H1 (cell line): Measurements from ENCODE around the gene CACNA1F. TPM values are rescaled to one million over a fixed set of nuclear protein-coding genes. Genes with fewer than 3 reads are reported as not detected.
A peak's percentile ranks its signal among the peaks of the same experiment; 100 is the strongest.

Experiments used
- CTCF ChIA-PET: fragments of 300-600 bp; sonication (Branson Sonifier 250); formaldehyde crosslinking; loops from one replicate; lab custom pipeline; 2021; ENCODE audit not compliant: partially characterized antibody; lab: Charles Lee
- POLR2A ChIA-PET: fragments of 300-600 bp; sonication (Branson Sonifier 250); formaldehyde crosslinking; loops from one replicate; lab custom pipeline; 2021; ENCODE audit warnings: inconsistent platforms; ENCODE audit not compliant: partially characterized antibody; lab: Charles Lee
- DNase-seq, 2 experiments: peaks; one replicate each; pipeline versions ENCODE4 v3.0.0 to v3.0.0-alpha.2; 2010 to 2022; ENCODE audit warnings: low spot score in 2 of 2, low read depth in 1 of 2, mixed read lengths in 1 of 2
- FAIRE-seq: peaks from 2 replicates; lab custom pipeline; 2011; peaks lifted over from hg19 to GRCh38; lab: Jason Lieb, UNC
- H2AFZ ChIP-seq: 2 replicates; pipeline ENCODE4 v1.8.1; 2012; ENCODE audit warnings: low read length, inconsistent platforms
- H2AK5ac ChIP-seq: 2 replicates; pipeline ENCODE4 v1.6.1; 2013; ENCODE audit warnings: low read depth, low read length
- H2BK120ac ChIP-seq: replicated peaks from 2 replicates; pipeline ENCODE3; 2013; ENCODE audit warnings: low read depth, low read length, inconsistent platforms
- H2BK12ac ChIP-seq: 2 replicates; pipeline ENCODE4 v1.6.1; 2013; ENCODE audit warnings: low read depth, low read length
- H2BK15ac ChIP-seq: 2 replicates; pipeline ENCODE4 v1.6.1; 2013; ENCODE audit warnings: low read length
- H2BK20ac ChIP-seq: 2 replicates; pipeline ENCODE4 v1.6.1; 2013; ENCODE audit warnings: low read length
- H2BK5ac ChIP-seq: 2 replicates; pipeline ENCODE4 v1.6.1; 2013; ENCODE audit warnings: low read depth, low read length
- H3K14ac ChIP-seq: 2 replicates; pipeline ENCODE4 v1.6.1; 2013; ENCODE audit warnings: inconsistent platforms; ENCODE audit not compliant: insufficient read length
- H3K18ac ChIP-seq: 2 replicates; pipeline ENCODE4 v1.6.1; 2013; ENCODE audit warnings: low read length; ENCODE audit errors: extremely low read depth
- H3K23ac ChIP-seq: 2 replicates; pipeline ENCODE4 v1.6.1; 2013; ENCODE audit warnings: inconsistent platforms; ENCODE audit not compliant: insufficient read length
- H3K23me2 ChIP-seq: 2 replicates; pipeline ENCODE4 v1.6.1; 2013; ENCODE audit warnings: low read depth, low read length
- H3K27ac ChIP-seq: 2 replicates; pipeline ENCODE4 v1.6.1; 2011; ENCODE audit warnings: low read depth, low read length, inconsistent platforms
- H3K27me3 ChIP-seq, 4 experiments: replicated peaks in 1 of 4; 1 replicate in 1 of 4; 2 replicates in 3 of 4; pipeline versions ENCODE4 v1.6.1 to v1.8.1; 2011 to 2013; ENCODE audit warnings: low read length in 3 of 4, mild to moderate bottlenecking in 3 of 4, inconsistent platforms in 2 of 4, mixed read lengths in 2 of 4, moderate library complexity in 1 of 4; ENCODE audit not compliant: control insufficient read depth in 3 of 4, insufficient read depth in 3 of 4; ENCODE audit errors: extremely low read depth in 1 of 4
- H3K36me3 ChIP-seq, 4 experiments: 2 replicates each; pipeline versions ENCODE4 v1.6.1 to v1.8.1; 2011 to 2013; ENCODE audit warnings: mild to moderate bottlenecking in 4 of 4, low read length in 3 of 4, moderate library complexity in 2 of 4, control low read depth in 1 of 4, inconsistent platforms in 1 of 4; ENCODE audit not compliant: insufficient read depth in 4 of 4, control insufficient read depth in 2 of 4
- H3K4ac ChIP-seq: replicated peaks from 2 replicates; pipeline ENCODE3; 2013; ENCODE audit warnings: low read length, low read depth, mixed read lengths, inconsistent platforms; ENCODE audit not compliant: insufficient read length
- H3K4me1 ChIP-seq, 4 experiments: replicated peaks in 1 of 4; 1 replicate in 1 of 4; 2 replicates in 3 of 4; pipeline versions ENCODE4 v1.6.1 to v1.8.1; 2011 to 2013; ENCODE audit warnings: low read length in 3 of 4, inconsistent platforms in 2 of 4, mixed read lengths in 1 of 4; ENCODE audit not compliant: insufficient read depth in 4 of 4, control insufficient read depth in 3 of 4
- H3K4me2 ChIP-seq, 2 experiments: 2 replicates each; pipeline versions ENCODE4 v1.6.1 to v1.8.1; 2011 to 2013; ENCODE audit warnings: low read depth in 2 of 2, low read length in 2 of 2, control low read depth in 1 of 2, inconsistent platforms in 1 of 2, mild to moderate bottlenecking in 1 of 2; ENCODE audit not compliant: insufficient read depth in 1 of 2
- H3K4me3 ChIP-seq, 4 experiments: fragments of 200-600, 300-600 bp in 1 of 4; sonication (generic), shearing (Covaris generic), sonication (Bioruptor Twin) in 1 of 4; 2 replicates each; pipeline versions ENCODE4 v1.5.1 to v1.8.1; 2011 to 2016; ENCODE audit warnings: low read length in 4 of 4, low read depth in 3 of 4, control low read depth in 2 of 4, inconsistent platforms in 2 of 4, mild to moderate bottlenecking in 2 of 4, mixed read lengths in 1 of 4, moderate library complexity in 1 of 4; ENCODE audit not compliant: insufficient read depth in 2 of 4; ENCODE audit errors: extremely low read depth in 1 of 4
- H3K56ac ChIP-seq: replicated peaks from 2 replicates; pipeline ENCODE3; 2013; ENCODE audit warnings: low read depth, mild to moderate bottlenecking, mixed read lengths, low read length, inconsistent platforms; ENCODE audit not compliant: insufficient read length
- H3K79me1 ChIP-seq: 2 replicates; pipeline ENCODE4 v1.6.1; 2013; ENCODE audit warnings: low read depth, low read length, control low read depth
- H3K79me2 ChIP-seq, 2 experiments: 2 replicates each; pipeline versions ENCODE4 v1.6.1 to v1.8.1; 2012 to 2013; ENCODE audit warnings: low read length in 2 of 2, mild to moderate bottlenecking in 2 of 2, inconsistent platforms in 1 of 2; ENCODE audit not compliant: insufficient read depth in 2 of 2, control insufficient read depth in 1 of 2
- H3K9ac ChIP-seq, 4 experiments: replicated peaks in 1 of 4; 1 replicate in 1 of 4; 2 replicates in 3 of 4; pipeline versions ENCODE4 v1.6.1 to v1.8.1; 2011 to 2013; ENCODE audit warnings: low read depth in 3 of 4, low read length in 3 of 4, control low read depth in 2 of 4, mild to moderate bottlenecking in 2 of 4, moderate library complexity in 2 of 4, inconsistent platforms in 1 of 4; ENCODE audit errors: extremely low read depth in 1 of 4
- H3K9me3 ChIP-seq, 2 experiments: 2 replicates each; pipeline versions ENCODE4 v1.6.1 to v1.8.1; 2012 to 2013; ENCODE audit warnings: mild to moderate bottlenecking in 2 of 2, moderate library complexity in 2 of 2, control low read depth in 1 of 2, inconsistent platforms in 1 of 2, low read depth in 1 of 2, low read length in 1 of 2, mixed read lengths in 1 of 2; ENCODE audit not compliant: insufficient read depth in 2 of 2
- H4K20me1 ChIP-seq, 2 experiments: replicated peaks in 1 of 2; 2 replicates each; pipeline versions ENCODE3 to v1.8.1; 2011 to 2013; ENCODE audit warnings: inconsistent platforms in 2 of 2, low read length in 2 of 2, mild to moderate bottlenecking in 1 of 2; ENCODE audit not compliant: insufficient read depth in 2 of 2, control insufficient read depth in 1 of 2
- H4K5ac ChIP-seq: 2 replicates; pipeline ENCODE4 v1.6.1; 2013; ENCODE audit warnings: low read length, low read depth, mixed read lengths, inconsistent platforms; ENCODE audit not compliant: insufficient read length
- H4K8ac ChIP-seq: 2 replicates; pipeline ENCODE4 v1.8.0; 2013; ENCODE audit warnings: mild to moderate bottlenecking, moderate library complexity, low read length, inconsistent platforms; ENCODE audit not compliant: insufficient read depth; ENCODE audit errors: extremely low read depth
- H4K91ac ChIP-seq: replicated peaks from 2 replicates; pipeline ENCODE3; 2013; ENCODE audit warnings: low read length, mixed read lengths, inconsistent platforms; ENCODE audit not compliant: insufficient read length
- BACH1 ChIP-seq: IDR thresholded peaks from 2 replicates; pipeline ENCODE4 v1.6.1; 2012; ENCODE audit warnings: low read length, improper control_type of control experiment
- CBX5 ChIP-seq: fragments of 300-800, 300-1000 bp; sonication (generic); IDR thresholded peaks from 2 replicates; pipeline ENCODE4 v1.7.1; 2016; ENCODE audit warnings: antibody characterized with exemption, low read length, low read depth
- POLR2AphosphoS5 ChIP-seq: IDR thresholded peaks from 2 replicates; pipeline ENCODE4 v1.6.1; 2011; ENCODE audit warnings: low read depth, low read length
- RBBP5 ChIP-seq: IDR thresholded peaks from 2 replicates; pipeline ENCODE4 v1.7.1; 2012; ENCODE audit warnings: low read depth, mild to moderate bottlenecking, inconsistent platforms, low read length, moderate library complexity, borderline replicate concordance
- RNF2 ChIP-seq: fragments of 200-900, 300-1000 bp; sonication (generic); IDR thresholded peaks from 2 replicates; pipeline ENCODE4 v1.7.1; 2016; ENCODE audit warnings: borderline replicate concordance, low read depth, mild to moderate bottlenecking, antibody characterized with exemption, low read length; ENCODE audit not compliant: poor library complexity, severe bottlenecking; ENCODE audit errors: missing control alignments
- SAP30 ChIP-seq: fragments of 300-600 bp; sonication (generic); IDR thresholded peaks from 2 replicates; pipeline ENCODE4 v1.7.1; 2012; ENCODE audit warnings: low read length, moderate library complexity, mild to moderate bottlenecking, inconsistent platforms; ENCODE audit not compliant: insufficient read depth, insufficient replicate concordance
- SP4 ChIP-seq: IDR thresholded peaks from 2 replicates; pipeline ENCODE4 v1.6.1; 2012; ENCODE audit warnings: low read length, inconsistent platforms
- TAF7 ChIP-seq: optimal IDR thresholded peaks from 2 replicates; pipeline ENCODE3; 2011; ENCODE audit warnings: low read depth, mild to moderate bottlenecking, inconsistent platforms, low read length, moderate library complexity, borderline replicate concordance
- ZNF274 ChIP-seq: IDR thresholded peaks from 2 replicates; pipeline ENCODE4 v1.7.0; 2012; ENCODE audit warnings: low read length, borderline replicate concordance; ENCODE audit errors: extremely low read depth
- WGBS, 2 experiments: shearing (Covaris generic) in 1 of 2; methylation state at CpG; one replicate each; pipeline versions ENCODE4 v1.1.6 to v1.1.7; 2013 to 2015; ENCODE audit warnings: low lambda C conversion rate in 2 of 2, mixed read lengths in 2 of 2, inconsistent platforms in 1 of 2, low coverage in 1 of 2, missing lambda C conversion rate in 1 of 2; ENCODE audit not compliant: insufficient replicate concordance in 2 of 2, insufficient coverage in 1 of 2, insufficient read length in 1 of 2; ENCODE audit errors: extremely low coverage in 1 of 2, missing lambda C conversion rate in 1 of 2; 5-methylcytosine and 5-hydroxymethylcytosine counted together
- polyA plus RNA-seq, 7 experiments: library from polyadenylated mRNA; depleted of rRNA in 3 of 7; stranded (reverse) in 5 of 7; unstranded in 2 of 7; fragments of >200 nt in 5 of 7; fragments of 200-250 nt in 2 of 7; gene quantifications; 1 replicate in 5 of 7; 2 replicates in 1 of 7; 4 replicates in 1 of 7; pipeline versions ENCODE4 v1.2.1 to v1.2.3, GENCODE V29; 2011 to 2013; ENCODE audit warnings: missing spikeins in 2 of 7, mixed read lengths in 2 of 7
- total RNA-seq: library from RNA; stranded (reverse); fragmentation: NEBNext Ultra II Directional; extraction: Animal tissue kit (Norgen Biotek cat#: 25700); gene quantifications from 2 replicates; pipeline ENCODE4 v1.2.1, GENCODE V29; 2021
- TF ChIP-seq, protein P1 (sequence below): IDR thresholded peaks from 2 replicates; pipeline ENCODE4 v1.6.1; 2012; ENCODE audit warnings: inconsistent platforms

Gene CACNA1F
- total and polyA plus RNA-seq, 2 of the 8 experiments (the other 6 are each of a cell fraction or from before 2014, with no cell fraction given), result 0.59 to 0.84 TPM

DNA sequence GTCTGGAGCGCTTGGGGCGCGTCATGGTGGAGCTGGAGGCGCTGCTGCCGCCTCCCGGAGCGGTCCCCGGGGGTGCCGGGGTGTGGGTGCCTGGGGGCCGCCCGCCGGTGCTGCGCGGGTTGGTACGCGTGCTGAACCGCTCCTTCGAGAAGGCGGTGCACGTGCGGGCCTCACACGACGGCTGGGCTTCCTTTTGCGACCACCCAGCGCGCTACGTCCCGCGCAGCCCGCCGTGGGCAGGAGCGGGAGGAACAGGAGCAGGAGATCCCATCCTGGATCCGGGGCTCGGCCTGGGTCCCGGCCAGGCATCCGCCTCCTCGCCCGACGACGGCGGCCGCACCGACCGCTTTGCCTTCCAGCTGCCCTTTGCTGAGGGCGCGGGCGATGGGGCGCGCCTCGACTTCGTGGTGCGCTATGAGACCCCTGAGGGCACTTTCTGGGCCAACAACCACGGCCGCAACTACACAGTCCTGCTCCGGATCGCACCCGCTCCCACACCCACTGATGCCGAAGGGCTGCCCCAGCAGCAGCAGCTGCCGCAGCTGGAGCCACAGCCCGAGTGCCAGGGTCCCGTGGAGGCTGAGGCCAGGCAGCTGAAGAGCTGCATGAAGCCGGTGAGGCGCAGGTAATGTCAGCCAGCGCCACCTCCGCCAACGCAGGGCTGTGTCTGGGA lies 37.2 kb upstream of the CACNA1F start:
- Histone ChIP-seq H2AFZ (no peak overlapping the region), H4K91ac (peak overlapping the region; percentile 65), H2BK12ac (no peak overlapping the region), H3K4ac (peak overlapping the region; percentile 69), H3K56ac (peak overlapping the region; percentile 30), H4K20me1 (peaks cover 0 to 17% of the 10 kb centered on the region in 2 experiments), H3K9ac (peak overlapping the region; percentile 54 to 98 (median 90)), H3K27me3 (no peaks in the 10 kb centered on the region), H3K36me3 (no peaks in the 10 kb centered on the region), H4K8ac (peak overlapping the region; percentile 100; the same call in 1 of the 2 replicates), H3K79me1 (peaks cover 2% of the 10 kb centered on the region; the same call in 1 of the 2 replicates), H4K5ac (no peak overlapping the region), H3K23me2 (no peaks in the 10 kb centered on the region; the same call in 1 of the 2 replicates), H3K23ac (no peak overlapping the region), H3K4me2 (peak overlapping the region; percentile 65 to 93), H2BK5ac (no peak overlapping the region), H3K14ac (no peak overlapping the region), H2BK120ac (no peak overlapping the region), H2BK15ac (no peak overlapping the region), H3K9me3 (no peaks in the 10 kb centered on the region), H3K18ac (no peak overlapping the region; the same call in 1 of the 2 replicates), H2BK20ac (no peak overlapping the region), H3K4me3 (peak overlapping the region; percentile 42 to 99 (median 73)), H3K27ac (peak overlapping the region; percentile 95; the same call in 1 of the 2 replicates), H3K4me1 (peaks cover 0 to 14% (median 5%) of the 10 kb centered on the region in 4 experiments; a peak in 4 of 7 replicates), H3K79me2 (peaks cover 12 to 38% of the 10 kb centered on the region in 2 experiments; a peak in 3 of 4 replicates), H2AK5ac (0 out of 2 replicates have a peak overlapping the region, but pooled peaks have one; percentile 13)
- 72% methylated on average over 7 of the region's 66 CpGs; no CpG with 5 or more reads in 1 of the 2 experiments for WGBS, 2 experiments
- ChIA-PET CTCF (no interaction called here), POLR2A (interaction anchor here (0.6 to 1.5 kb wide), 4 partner anchors 11 to 79 kb away, joined by 3 to 7 read pairs (median 4); no protein-coding TSS in a partner anchor)
- peak in 1 of 2 experiments; percentile 42 for DNase-seq
- no peak for FAIRE-seq
- TF ChIP-seq ZNF274, result no peak
- TF ChIP-seq BACH1, result no peak
- TF ChIP-seq, protein P1, sequence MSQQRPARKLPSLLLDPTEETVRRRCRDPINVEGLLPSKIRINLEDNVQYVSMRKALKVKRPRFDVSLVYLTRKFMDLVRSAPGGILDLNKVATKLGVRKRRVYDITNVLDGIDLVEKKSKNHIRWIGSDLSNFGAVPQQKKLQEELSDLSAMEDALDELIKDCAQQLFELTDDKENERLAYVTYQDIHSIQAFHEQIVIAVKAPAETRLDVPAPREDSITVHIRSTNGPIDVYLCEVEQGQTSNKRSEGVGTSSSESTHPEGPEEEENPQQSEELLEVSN, result peak; percentile 93
- no peak for TF ChIP-seq SAP30
- no peak for TF ChIP-seq SP4
- no peak for TF ChIP-seq RNF2
- no peak for TF ChIP-seq POLR2AphosphoS5
- TF ChIP-seq CBX5, result no peak
- TF ChIP-seq TAF7, result no peak
- TF ChIP-seq RBBP5, result no peak
